Ovary (tissue), 10 donors: Measurements from ENCODE around the gene DMXL2. TPM values are rescaled to one million over a fixed set of nuclear protein-coding genes. Genes with fewer than 3 reads are reported as not detected.

Source experiments
- DNase-seq, 5 donors: peaks; one replicate each; pipeline ENCODE4 v3.0.0-alpha.2; 2019 to 2020
- H3K27ac ChIP-seq, 2 donors: fragments of 200-600 bp; one replicate each; pipeline versions ENCODE4 v1.5.1 to v1.8.0; 2019 to 2022
- H3K27me3 ChIP-seq: fragments of 200-600 bp; one replicate; pipeline ENCODE4 v1.8.0; 2022
- H3K36me3 ChIP-seq: fragments of 200-600 bp; sonication (generic); one replicate; pipeline ENCODE4 v1.5.1; 2019
- H3K4me1 ChIP-seq: one replicate; pipeline ENCODE4 v1.8.1; 2013; ENCODE audit warnings: mild to moderate bottlenecking, moderate library complexity; ENCODE audit not compliant: insufficient read depth
- H3K4me3 ChIP-seq: fragments of 200-600 bp; sonication (generic); one replicate; pipeline ENCODE4 v1.5.1; 2017
- H3K9me3 ChIP-seq, 2 donors: fragments of 200-600 bp in 1 of 2; sonication (generic) in 1 of 2; one replicate each; pipeline versions ENCODE4 v1.5.1 to v1.8.1; 2013 to 2019; ENCODE audit warnings: mild to moderate bottlenecking in 1 of 2, moderate library complexity in 1 of 2
- CTCF ChIP-seq, 3 donors: fragments of 450-650 bp in 2 of 3; fragments of 200-600 bp in 1 of 3; IDR thresholded peaks; one replicate each; pipeline versions ENCODE4 v1.5.1 to v1.8.0; 2016 to 2022; ENCODE audit warnings: antibody characterized with exemption in 3 of 3, mild to moderate bottlenecking in 1 of 3
- EP300 ChIP-seq: sonication (generic); formaldehyde crosslinking; IDR thresholded peaks from one replicate; pipeline ENCODE4 v1.6.1; 2017; ENCODE audit warnings: antibody characterized with exemption
- POLR2A ChIP-seq: fragments of 450-650 bp; IDR thresholded peaks from one replicate; pipeline ENCODE4 v1.6.1; 2017; ENCODE audit warnings: antibody characterized with exemption, mild to moderate bottlenecking, moderate library complexity
- WGBS, 3 donors: extraction: QIAGEN DNeasy Blood & Tissue Kit in 1 of 3; methylation state at CpG; one replicate each; pipeline versions ENCODE4 v1.1.5 to v1.1.7; 2013 to 2017; 5-methylcytosine and 5-hydroxymethylcytosine counted together
- intact Hi-C, 4 donors: fragments of 100-400 bp; cut with DNase I; formaldehyde crosslinking; loops; one replicate each; pipeline versions ENCODE4 v1.11.0 to v1.15.1; 2022 to 2023
- long read RNA-seq, 3 donors: library from polyadenylated mRNA in 2 of 3; unstranded in 2 of 3; transcript quantifications; one replicate each; pipeline ENCODE4 v2.0.0 and lab custom pipeline, GENCODE V29; 2021 to 2026
- polyA plus RNA-seq, 2 donors: library from polyadenylated mRNA; stranded (reverse); fragments of 200-250 nt in 1 of 2; fragments of 350-450 nt in 1 of 2; fragmentation: Illumina TruSeq in 1 of 2; extraction: RNeasy Lipid Tissue Mini Kit (QIAGEN cat#74804) in 1 of 2; gene quantifications; one replicate each; pipeline ENCODE4 v1.2.3, GENCODE V29; 2013 to 2014
- total RNA-seq, 7 donors: library from RNA; depleted of rRNA in 2 of 7; stranded (reverse); fragments of >200 nt in 2 of 7; fragmentation: NEBNext Ultra II Directional in 3 of 7; extraction: Animal tissue kit (Norgen Biotek cat#: 25700) in 3 of 7; gene quantifications; one replicate each; pipeline versions ENCODE4 v1.1.0 to v1.2.4, GENCODE V29; 2016 to 2023
- donor health status: DM: no; HTN: no; CAD: no; lungs with moderate emphysema.
- donor health status: DM: no; HTN: no; CAD: no.
- donor health status: Bipolar disorder and iron deficiency.
- donor health status: DM: yes; HTN: yes; CAD: no.
- donor health status: DM: no; HTN: no; CAD: no.
- donor health status: DM: yes; HTN: yes; CAD: no.

The DMXL2 gene, protein sequence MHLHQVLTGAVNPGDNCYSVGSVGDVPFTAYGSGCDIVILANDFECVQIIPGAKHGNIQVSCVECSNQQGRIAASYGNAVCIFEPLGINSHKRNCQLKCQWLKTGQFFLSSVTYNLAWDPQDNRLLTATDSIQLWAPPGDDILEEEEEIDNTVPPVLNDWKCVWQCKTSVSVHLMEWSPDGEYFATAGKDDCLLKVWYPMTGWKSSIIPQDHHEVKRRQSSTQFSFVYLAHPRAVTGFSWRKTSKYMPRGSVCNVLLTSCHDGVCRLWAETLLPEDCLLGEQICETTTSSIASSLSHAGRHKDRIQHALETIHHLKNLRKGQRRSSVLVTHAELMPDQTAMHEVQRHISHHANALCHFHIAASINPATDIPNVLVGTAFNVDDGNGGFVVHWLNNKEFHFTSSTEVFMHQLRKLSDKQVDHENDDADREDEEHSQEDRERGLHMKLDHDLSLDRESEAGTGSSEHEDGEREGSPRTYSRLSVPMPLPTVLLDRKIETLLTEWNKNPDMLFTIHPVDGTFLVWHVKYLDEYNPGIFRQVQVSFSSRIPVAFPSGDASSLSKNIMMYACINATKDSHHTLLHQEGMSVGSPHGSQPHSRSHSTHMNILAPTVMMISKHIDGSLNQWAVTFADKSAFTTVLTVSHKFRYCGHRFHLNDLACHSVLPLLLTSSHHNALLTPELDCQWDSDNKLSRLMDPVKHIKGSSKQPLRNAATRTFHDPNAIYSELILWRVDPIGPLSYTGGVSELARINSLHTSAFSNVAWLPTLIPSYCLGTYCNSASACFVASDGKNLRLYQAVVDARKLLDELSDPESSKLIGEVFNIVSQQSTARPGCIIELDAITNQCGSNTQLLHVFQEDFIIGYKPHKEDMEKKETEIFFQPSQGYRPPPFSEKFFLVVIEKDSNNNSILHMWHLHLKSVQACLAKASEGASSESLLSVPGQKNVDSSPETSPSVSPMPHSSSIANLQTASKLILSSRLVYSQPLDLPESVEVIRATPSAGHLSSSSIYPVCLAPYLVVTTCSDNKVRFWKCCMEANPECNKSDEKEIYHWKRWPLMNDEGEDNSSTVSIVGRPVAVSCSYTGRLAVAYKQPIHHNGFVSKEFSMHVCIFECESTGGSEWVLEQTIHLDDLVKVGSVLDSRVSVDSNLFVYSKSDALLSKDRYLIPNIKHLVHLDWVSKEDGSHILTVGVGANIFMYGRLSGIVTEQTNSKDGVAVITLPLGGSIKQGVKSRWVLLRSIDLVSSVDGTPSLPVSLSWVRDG (N-terminal part only)
- total RNA-seq (10 to 100 TPM; 12.1 to 28.5 (median 16.1) TPM), polyA plus RNA-seq (10 to 100 TPM in 1 of 2 donors, 1 to 10 TPM in 1; 9.1 to 17.6 TPM)
- long read RNA-seq, donor 1, partial matches to known transcripts = 2 of 4 reads
- long read RNA-seq, donor 1, other reads (novel, unspliced or antisense) = 0 of 4 reads
- long read RNA-seq, donor 2, partial matches to known transcripts = 0 of 2 reads
- long read RNA-seq, donor 2, other reads (novel, unspliced or antisense) = 0 of 2 reads
- long read RNA-seq, donor 3, partial matches to known transcripts = 1 of 2 reads
- long read RNA-seq, donor 3, other reads (novel, unspliced or antisense) = 1 of 2 reads

DNA sequence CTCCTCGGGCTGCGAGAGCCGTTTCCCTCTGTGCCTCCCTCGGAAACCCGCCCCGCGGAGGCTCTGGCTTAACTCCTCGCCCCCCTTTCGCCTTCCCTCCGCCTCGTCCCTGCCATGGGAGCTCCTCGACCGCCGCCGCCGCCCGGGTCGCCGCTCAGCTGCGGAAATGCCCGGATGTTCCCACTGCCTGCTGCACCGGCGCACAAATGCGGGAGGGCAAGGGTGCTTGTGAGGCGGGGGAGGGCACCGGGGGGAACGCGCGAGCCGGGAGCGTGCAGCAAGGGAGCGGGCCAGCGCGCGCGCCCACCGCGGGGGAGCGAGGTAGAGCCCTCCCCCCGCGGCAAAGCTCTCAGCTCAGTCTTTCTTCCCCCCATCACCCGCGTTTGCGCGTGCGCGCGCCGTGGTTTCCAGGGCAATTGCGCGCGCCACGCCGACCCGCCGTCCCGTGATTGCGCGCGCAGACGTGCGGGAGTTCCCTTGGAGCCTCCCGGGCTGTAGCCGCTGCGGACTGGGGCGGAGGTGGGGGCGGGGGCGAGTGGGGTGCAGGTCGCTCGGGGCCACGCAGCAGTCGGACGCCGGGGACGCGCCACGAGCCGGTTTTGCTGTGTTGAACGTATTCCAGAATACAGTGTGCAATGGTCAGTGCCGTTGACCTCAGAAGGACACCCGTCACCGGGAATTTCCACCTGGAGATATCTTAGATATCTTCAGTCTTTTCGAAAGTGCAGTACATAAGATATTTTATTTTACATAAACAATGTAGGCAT lies at the start of gene DMXL2:
Gene DMXL2 (minus strand): TSS at position 168 of the 767 bp plus-strand sequence. CDS start 226 bp downstream, outside the sequence.
- H3K36me3 ChIP-seq = no peaks in the 10 kb centered on the region
- peak; percentile 80 to 91 (median 84) for DNase-seq
- peak within 1 kb of the TSS; percentile 58 to 79 for H3K27ac ChIP-seq
- peak within 1 kb of the TSS; percentile 60 for H3K4me3 ChIP-seq
- intact Hi-C loops = no loop called here
- no peaks in the 10 kb centered on the region for H3K4me1 ChIP-seq
- TF ChIP-seq CTCF (IDR thresholded peaks at IDR 0.05) (no peak), EP300 (no peak), POLR2A (no peak)
- no peaks in the 10 kb centered on the region for H3K27me3 ChIP-seq
- H3K9me3 ChIP-seq = no peaks in the 10 kb centered on the region
- 0 to 1% (median 0%) methylated on average over 50 to 83 of the region's 83 CpGs for WGBS, 3 donors

DNA sequence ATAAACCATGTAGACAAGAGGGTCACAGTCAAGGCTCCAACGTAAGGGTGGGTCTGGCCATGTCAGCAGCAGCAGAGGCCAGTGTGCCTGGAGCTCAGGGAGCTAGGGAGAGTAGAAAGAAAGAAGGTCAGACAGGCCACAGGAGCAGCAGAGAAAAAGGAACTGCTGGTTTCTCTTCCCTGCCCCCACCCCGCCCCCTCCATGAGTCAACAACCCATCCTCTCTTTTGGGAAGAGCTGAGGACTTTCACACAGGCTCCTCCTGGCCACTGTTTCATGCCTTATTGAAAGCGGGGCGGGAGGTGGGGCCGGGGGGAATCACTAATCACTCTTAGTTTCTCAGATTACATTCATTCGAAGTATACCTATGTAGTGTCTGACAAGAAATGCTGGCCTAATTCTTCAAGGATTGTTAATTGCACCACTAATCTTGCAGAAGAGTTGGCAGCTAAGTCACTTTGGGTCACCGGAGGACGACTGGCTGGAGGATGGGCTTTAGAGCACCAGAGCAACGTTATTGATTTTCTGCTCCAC lies 49.6 kb upstream of the DMXL2 start:
- intact Hi-C loops = no loop called here

GRCh38 chr15:51669381-51669780 lies 46.8 kb upstream of the DMXL2 start:
- Histone ChIP-seq H3K4me1 (no peaks in the 10 kb centered on the region), H3K9me3 (no peaks in the 10 kb centered on the region), H3K27ac (no peak overlapping the region), H3K36me3 (no peaks in the 10 kb centered on the region), H3K27me3 (no peaks in the 10 kb centered on the region), H3K4me3 (no peak overlapping the region)
- intact Hi-C loops = no loop called here
- WGBS, 3 donors = 61 to 78% (median 61%) methylated on average over 2 of the region's 2 CpGs
- TF ChIP-seq CTCF (IDR thresholded peaks at IDR 0.05) = no peak
- no peak for DNase-seq

More for the DNA sequence above, 49.6 kb upstream of the DMXL2 start:
- Histone ChIP-seq H3K4me1 (no peaks in the 10 kb centered on the region), H3K27me3 (no peaks in the 10 kb centered on the region), H3K36me3 (no peaks in the 10 kb centered on the region), H3K4me3 (no peak overlapping the region), H3K27ac (no peak overlapping the region), H3K9me3 (no peaks in the 10 kb centered on the region)
- no peak for DNase-seq
- TF ChIP-seq CTCF (IDR thresholded peaks at IDR 0.05) = no peak
- TF ChIP-seq EP300 = no peak
- TF ChIP-seq POLR2A = no peak
- WGBS, 3 donors = 16 to 25% (median 19%) methylated on average over 9 of the region's 9 CpGs
